ENCODE data around the gene PDE6A. TPM values are rescaled to one million over a fixed set of nuclear protein-coding genes. Genes with fewer than 3 reads are reported as not detected.

The PDE6A gene
- total RNA-seq, 4 donors from 2014 or later, result 0.22 TPM; not detected in 3

GRCh38 chr5:149907828-149908227, 36.8 kb downstream of the PDE6A start:
- no peak overlapping the region for H3K27ac ChIP-seq
- H3K4me3 ChIP-seq, result no peak overlapping the region
- WGBS, 2 donors, result 58 to 63% methylated on average over 3 of the region's 3 CpGs
- TF ChIP-seq CTCF (IDR thresholded peaks at IDR 0.05), result no peak
- TF ChIP-seq POLR2A (IDR thresholded peaks at IDR 0.05), result no peak
- TF ChIP-seq EP300 (IDR thresholded peaks at IDR 0.05), result no peak
- no peaks in the 10 kb centered on the region for H3K4me1 ChIP-seq
- no peaks in the 10 kb centered on the region for H3K36me3 ChIP-seq
- H3K27me3 ChIP-seq, result no peaks in the 10 kb centered on the region
- no peak for DNase-seq (ENCODE audit: low spot score in 2 of 2)
- H3K9me3 ChIP-seq, result no peaks in the 10 kb centered on the region

GRCh38 chr5:149904977-149905376, 39.6 kb downstream of the PDE6A start:
- no peaks in the 10 kb centered on the region for H3K36me3 ChIP-seq
- no peaks in the 10 kb centered on the region for H3K27me3 ChIP-seq
- no peaks in the 10 kb centered on the region for H3K9me3 ChIP-seq
- no peak overlapping the region for H3K27ac ChIP-seq
- TF ChIP-seq CTCF (IDR thresholded peaks at IDR 0.05) (no peak), EP300 (IDR thresholded peaks at IDR 0.05) (no peak), POLR2A (IDR thresholded peaks at IDR 0.05) (no peak)
- no peak for DNase-seq (ENCODE audit: low spot score in 2 of 2)
- no peaks in the 10 kb centered on the region for H3K4me1 ChIP-seq
- H3K4me3 ChIP-seq, result no peak overlapping the region

- Histone ChIP-seq H3K36me3 (no peaks in the 10 kb centered on the region), H3K27ac (no peak overlapping the region), H3K9me3 (no peaks in the 10 kb centered on the region), H3K27me3 (no peaks in the 10 kb centered on the region), H3K4me3 (no peak overlapping the region), H3K4me1 (no peaks in the 10 kb centered on the region)
- TF ChIP-seq EP300 (IDR thresholded peaks at IDR 0.05), result no peak
- TF ChIP-seq CTCF (IDR thresholded peaks at IDR 0.05), result no peak
- TF ChIP-seq POLR2A (IDR thresholded peaks at IDR 0.05), result no peak
- 53 to 54% methylated on average over 4 of the region's 4 CpGs for WGBS, 2 donors
- no peak for DNase-seq (ENCODE audit: low spot score in 2 of 2)
Observed at GRCh38 chr5:149904293-149904886, 40.2 kb downstream of the PDE6A start.

GRCh38 chr5:149903404-149903803, 41.2 kb downstream of the PDE6A start:
- TF ChIP-seq CTCF (IDR thresholded peaks at IDR 0.05), result no peak
- no peak for TF ChIP-seq EP300 (IDR thresholded peaks at IDR 0.05)
- no peak for TF ChIP-seq POLR2A (IDR thresholded peaks at IDR 0.05)
- H3K4me1 ChIP-seq, result no peaks in the 10 kb centered on the region
- DNase-seq (ENCODE audit: low spot score in 2 of 2), result no peak
- H3K9me3 ChIP-seq, result no peaks in the 10 kb centered on the region
- H3K27me3 ChIP-seq, result no peaks in the 10 kb centered on the region
- H3K27ac ChIP-seq, result no peak overlapping the region
- 96 to 97% methylated on average over 2 of the region's 2 CpGs for WGBS, 2 donors
- no peak overlapping the region for H3K4me3 ChIP-seq
- no peaks in the 10 kb centered on the region for H3K36me3 ChIP-seq

GRCh38 chr5:149902177-149902576, 42.4 kb downstream of the PDE6A start:
- Histone ChIP-seq H3K4me1 (no peaks in the 10 kb centered on the region), H3K9me3 (no peaks in the 10 kb centered on the region), H3K27ac (no peak overlapping the region), H3K27me3 (no peaks in the 10 kb centered on the region), H3K36me3 (no peaks in the 10 kb centered on the region), H3K4me3 (no peak overlapping the region)
- no peak for TF ChIP-seq EP300 (IDR thresholded peaks at IDR 0.05)
- TF ChIP-seq CTCF (IDR thresholded peaks at IDR 0.05), result no peak
- TF ChIP-seq POLR2A (IDR thresholded peaks at IDR 0.05), result no peak
- WGBS, 2 donors, result 64 to 76% methylated on average over 4 of the region's 4 CpGs
- no peak for DNase-seq (ENCODE audit: low spot score in 2 of 2)

Measured in tibial nerve (tissue), 4 donors.